ENCODE measurements around the gene PDE3A.

PDE3A gene

GRCh38 chr12:20367583-20368113 lies 689 bp upstream of the PDE3A start:
- DNase-seq (ENCODE audit: low spot score) (no peak), ATAC-seq (ENCODE audit: low read depth) (no peak)
- Histone ChIP-seq H3K4me3 (ENCODE audit: severe bottlenecking) (no peak overlapping the region), H3K4me1 (ENCODE audit: insufficient read depth, poor library complexity, severe bottlenecking) (no peaks in the 10 kb centered on the region), H3K27ac (ENCODE audit: poor library complexity, severe bottlenecking) (no peak overlapping the region), H3K36me3 (ENCODE audit: low read depth) (no peaks in the 10 kb centered on the region), H3K27me3 (ENCODE audit: insufficient read depth, poor library complexity, severe bottlenecking) (peaks cover 39% of the 10 kb centered on the region), H3K9me3 (ENCODE audit: severe bottlenecking) (no peaks in the 10 kb centered on the region)
- TF ChIP-seq CTCF (IDR thresholded peaks at IDR 0.05; ENCODE audit: poor library complexity, severe bottlenecking) = no peak

- no peak for DNase-seq (ENCODE audit: low spot score)
- Histone ChIP-seq H3K27ac (ENCODE audit: poor library complexity, severe bottlenecking) (no peak overlapping the region), H3K4me1 (ENCODE audit: insufficient read depth, poor library complexity, severe bottlenecking) (no peaks in the 10 kb centered on the region), H3K9me3 (ENCODE audit: severe bottlenecking) (no peaks in the 10 kb centered on the region), H3K4me3 (ENCODE audit: severe bottlenecking) (peak overlapping the region; percentile 15), H3K36me3 (ENCODE audit: low read depth) (no peaks in the 10 kb centered on the region), H3K27me3 (ENCODE audit: insufficient read depth, poor library complexity, severe bottlenecking) (peaks cover 42% of the 10 kb centered on the region)
- TF ChIP-seq CTCF (IDR thresholded peaks at IDR 0.05; ENCODE audit: poor library complexity, severe bottlenecking) = no peak
- ATAC-seq (ENCODE audit: low read depth) = peak; percentile 16; the same call in 1 of the 3 replicates
These were observed 441 bp downstream of the PDE3A start for GRCh38 chr12:20368651-20369304.

- TF ChIP-seq CTCF (IDR thresholded peaks at IDR 0.05; ENCODE audit: poor library complexity, severe bottlenecking) = no peak
- H3K9me3 ChIP-seq (ENCODE audit: severe bottlenecking) = no peaks in the 10 kb centered on the region
- no peaks in the 10 kb centered on the region for H3K4me1 ChIP-seq (ENCODE audit: insufficient read depth, poor library complexity, severe bottlenecking)
- peak; percentile 74 for ATAC-seq (ENCODE audit: low read depth)
- H3K27me3 ChIP-seq (ENCODE audit: insufficient read depth, poor library complexity, severe bottlenecking) = peaks cover 42% of the 10 kb centered on the region
- no peaks in the 10 kb centered on the region for H3K36me3 ChIP-seq (ENCODE audit: low read depth)
- no peak for DNase-seq (ENCODE audit: low spot score)
- no peak overlapping the region for H3K27ac ChIP-seq (ENCODE audit: poor library complexity, severe bottlenecking)
- peak overlapping the region; percentile 15 for H3K4me3 ChIP-seq (ENCODE audit: severe bottlenecking)
These were observed 1.1 kb downstream of the PDE3A start for GRCh38 chr12:20369305-20370013.

GRCh38 chr12:20370014-20370386 lies 1.7 kb downstream of the PDE3A start:
- Histone ChIP-seq H3K4me3 (ENCODE audit: severe bottlenecking) (peak overlapping the region; percentile 15), H3K27me3 (ENCODE audit: insufficient read depth, poor library complexity, severe bottlenecking) (peaks cover 42% of the 10 kb centered on the region), H3K4me1 (ENCODE audit: insufficient read depth, poor library complexity, severe bottlenecking) (no peaks in the 10 kb centered on the region), H3K36me3 (ENCODE audit: low read depth) (no peaks in the 10 kb centered on the region), H3K9me3 (ENCODE audit: severe bottlenecking) (no peaks in the 10 kb centered on the region), H3K27ac (ENCODE audit: poor library complexity, severe bottlenecking) (no peak overlapping the region)
- DNase-seq (ENCODE audit: low spot score) (no peak), ATAC-seq (ENCODE audit: low read depth) (no peak; the same call in 2 of the 3 replicates)
- no peak for TF ChIP-seq CTCF (IDR thresholded peaks at IDR 0.05; ENCODE audit: poor library complexity, severe bottlenecking)
